ENCODE measurements around the gene ZNF491.

- TF ChIP-seq CTCF (IDR thresholded peaks at IDR 0.05; ENCODE audit: borderline replicate concordance, extremely low read depth, low read length, poor library complexity, severe bottlenecking) (no peak), EZH2 (IDR thresholded peaks at IDR 0.05; ENCODE audit: borderline replicate concordance, low read depth, low read length, severe bottlenecking) (no peak)
Observed at GRCh38 chr19:11843722-11844121, 45.4 kb downstream of the ZNF491 start.
